ENCODE data around the gene OSBP2. TPM values are rescaled to one million over a fixed set of nuclear protein-coding genes. Genes with fewer than 3 reads are reported as not detected.

The OSBP2 gene
- polyA plus RNA-seq, 1 donor = 77.2 TPM

DNA sequence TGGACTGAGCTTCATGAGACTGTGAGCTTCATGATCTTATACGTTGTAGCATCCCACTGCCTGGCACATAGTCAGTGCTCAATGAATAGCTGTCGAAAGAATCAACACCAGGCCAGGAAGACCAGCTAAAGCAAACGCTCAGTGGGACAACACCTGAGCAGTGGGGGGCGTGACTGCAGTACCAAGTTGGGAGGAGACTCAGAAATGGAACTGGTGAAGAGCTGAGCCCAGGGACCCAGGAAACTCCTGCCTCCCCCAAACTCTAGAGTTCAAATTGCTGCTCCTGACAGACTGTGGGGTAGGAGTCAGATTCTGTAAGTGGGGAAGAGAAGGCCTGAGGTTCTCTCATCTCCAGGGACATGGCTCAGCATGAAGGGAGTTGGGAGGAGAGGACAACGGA lies 214.6 kb downstream of the OSBP2 start:
- Histone ChIP-seq H3K27ac (ENCODE audit: low read length) (no peak overlapping the region), H3K27me3 (ENCODE audit: control insufficient read depth, insufficient read depth, low read length) (no peaks in the 10 kb centered on the region), H3K36me3 (ENCODE audit: control insufficient read depth, insufficient read depth, low read length) (peaks cover 5% of the 10 kb centered on the region), H3K4me1 (ENCODE audit: control insufficient read depth, insufficient read depth, low read length) (no peaks in the 10 kb centered on the region), H3K4me3 (ENCODE audit: low read length) (no peak overlapping the region), H3K9me3 (ENCODE audit: control insufficient read depth, low read depth, low read length) (no peaks in the 10 kb centered on the region)
- no CpG with 5 or more reads among the region's 5 CpGs for WGBS (ENCODE audit: insufficient coverage, low lambda C conversion rate)
- DNase-seq = no peak

DNA sequence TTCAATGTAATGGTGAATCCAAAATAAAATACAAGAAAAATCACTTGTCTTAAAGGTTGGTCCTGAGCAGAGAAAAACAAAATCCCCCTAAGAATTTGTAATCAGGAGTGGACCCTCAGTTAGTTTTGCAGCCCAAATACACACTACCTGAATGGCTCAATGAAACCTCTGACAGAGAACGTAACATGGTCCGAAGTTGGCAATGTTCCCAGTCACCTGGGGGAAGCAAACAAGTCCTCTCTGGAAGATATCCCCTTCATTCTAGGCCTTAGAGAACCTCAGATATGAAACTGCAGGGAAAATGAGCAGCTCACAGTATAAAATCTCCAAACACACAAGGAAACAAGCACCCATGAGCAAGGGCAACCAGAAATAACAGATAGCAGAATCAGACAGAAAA lies 215.7 kb downstream of the OSBP2 start:
- Histone ChIP-seq H3K9me3 (ENCODE audit: control insufficient read depth, low read depth, low read length) (no peaks in the 10 kb centered on the region), H3K4me1 (ENCODE audit: control insufficient read depth, insufficient read depth, low read length) (no peaks in the 10 kb centered on the region), H3K4me3 (ENCODE audit: low read length) (no peak overlapping the region), H3K27me3 (ENCODE audit: control insufficient read depth, insufficient read depth, low read length) (no peaks in the 10 kb centered on the region), H3K36me3 (ENCODE audit: control insufficient read depth, insufficient read depth, low read length) (peaks cover 5% of the 10 kb centered on the region), H3K27ac (ENCODE audit: low read length) (no peak overlapping the region)
- no peak for DNase-seq
- WGBS (ENCODE audit: insufficient coverage, low lambda C conversion rate) = no CpG with 5 or more reads among the region's 2 CpGs

DNA sequence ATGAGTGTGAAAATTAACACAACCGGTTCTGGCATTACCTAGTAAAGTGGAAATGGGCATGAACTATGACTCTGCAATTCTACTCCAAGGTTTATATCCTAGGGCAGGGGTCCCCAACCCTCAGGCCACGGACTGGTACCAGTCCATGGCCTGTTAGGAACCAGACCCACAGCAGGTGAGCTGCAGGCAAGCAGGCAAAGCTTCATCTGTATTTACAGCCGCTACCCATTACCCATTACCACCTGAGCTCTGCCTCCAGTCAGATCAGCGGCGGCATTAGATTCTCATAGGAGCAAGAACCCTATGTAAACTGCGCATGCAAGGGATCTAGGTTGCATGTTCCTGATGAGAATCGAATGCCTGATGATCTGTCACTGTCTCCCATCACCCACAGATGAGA lies 224.1 kb downstream of the OSBP2 start:
- Histone ChIP-seq H3K4me1 (ENCODE audit: control insufficient read depth, insufficient read depth, low read length) (no peaks in the 10 kb centered on the region), H3K27me3 (ENCODE audit: control insufficient read depth, insufficient read depth, low read length) (no peaks in the 10 kb centered on the region), H3K9me3 (ENCODE audit: control insufficient read depth, low read depth, low read length) (peaks cover 3% of the 10 kb centered on the region), H3K4me3 (ENCODE audit: low read length) (no peak overlapping the region), H3K36me3 (ENCODE audit: control insufficient read depth, insufficient read depth, low read length) (no peaks in the 10 kb centered on the region), H3K27ac (ENCODE audit: low read length) (no peak overlapping the region)
- DNase-seq = no peak
- WGBS (ENCODE audit: insufficient coverage, low lambda C conversion rate) = 80% methylated on average over 1 of the region's 7 CpGs

GRCh38 chr22:30919973-30920372 lies 225.3 kb downstream of the OSBP2 start:
- H3K4me3 ChIP-seq (ENCODE audit: low read length) = no peak overlapping the region
- peaks cover 3% of the 10 kb centered on the region for H3K9me3 ChIP-seq (ENCODE audit: control insufficient read depth, low read depth, low read length)
- no peak overlapping the region for H3K27ac ChIP-seq (ENCODE audit: low read length)
- peaks cover 4% of the 10 kb centered on the region for H3K36me3 ChIP-seq (ENCODE audit: control insufficient read depth, insufficient read depth, low read length)
- whole genome bisulfite sequencing (ENCODE audit: insufficient coverage, low lambda C conversion rate) = no CpG with 5 or more reads among the region's 7 CpGs
- H3K4me1 ChIP-seq (ENCODE audit: control insufficient read depth, insufficient read depth, low read length) = no peaks in the 10 kb centered on the region
- H3K27me3 ChIP-seq (ENCODE audit: control insufficient read depth, insufficient read depth, low read length) = no peaks in the 10 kb centered on the region
- no peak for DNase-seq

DNA sequence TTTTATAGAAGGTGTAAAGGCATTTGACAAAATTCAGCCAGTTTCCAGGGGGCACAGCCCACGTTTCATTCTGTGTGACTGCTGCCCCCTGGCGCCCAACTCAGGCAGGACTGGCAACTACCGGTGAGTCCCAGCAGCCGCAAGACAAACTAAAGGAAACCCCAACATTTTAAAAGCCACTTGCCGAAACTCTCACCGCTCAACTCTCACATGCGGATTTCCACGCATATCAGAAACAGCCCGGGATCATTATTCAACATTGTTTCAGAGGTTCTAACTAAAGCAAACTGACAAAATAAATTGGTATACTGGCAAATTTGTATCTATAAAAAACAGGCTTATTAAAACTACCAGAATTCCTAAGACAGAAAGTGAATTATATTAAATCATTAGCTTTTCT lies 225.7 kb downstream of the OSBP2 start:
- no peak overlapping the region for H3K4me3 ChIP-seq (ENCODE audit: low read length)
- no peak overlapping the region for H3K27ac ChIP-seq (ENCODE audit: low read length)

GRCh38 chr22:30921108-30921507 lies 226.4 kb downstream of the OSBP2 start:
- Histone ChIP-seq H3K27ac (ENCODE audit: low read length) (no peak overlapping the region), H3K27me3 (ENCODE audit: control insufficient read depth, insufficient read depth, low read length) (no peaks in the 10 kb centered on the region), H3K4me3 (ENCODE audit: low read length) (peak overlapping the region; percentile 38)

More for the DNA sequence above, 225.7 kb downstream of the OSBP2 start:
- Histone ChIP-seq H3K36me3 (ENCODE audit: control insufficient read depth, insufficient read depth, low read length) (peaks cover 8% of the 10 kb centered on the region), H3K9me3 (ENCODE audit: control insufficient read depth, low read depth, low read length) (peaks cover 3% of the 10 kb centered on the region), H3K4me1 (ENCODE audit: control insufficient read depth, insufficient read depth, low read length) (no peaks in the 10 kb centered on the region), H3K27me3 (ENCODE audit: control insufficient read depth, insufficient read depth, low read length) (no peaks in the 10 kb centered on the region)
- DNase-seq = peak; percentile 47 to 48
- WGBS (ENCODE audit: insufficient coverage, low lambda C conversion rate) = no CpG with 5 or more reads among the region's 9 CpGs

DNA sequence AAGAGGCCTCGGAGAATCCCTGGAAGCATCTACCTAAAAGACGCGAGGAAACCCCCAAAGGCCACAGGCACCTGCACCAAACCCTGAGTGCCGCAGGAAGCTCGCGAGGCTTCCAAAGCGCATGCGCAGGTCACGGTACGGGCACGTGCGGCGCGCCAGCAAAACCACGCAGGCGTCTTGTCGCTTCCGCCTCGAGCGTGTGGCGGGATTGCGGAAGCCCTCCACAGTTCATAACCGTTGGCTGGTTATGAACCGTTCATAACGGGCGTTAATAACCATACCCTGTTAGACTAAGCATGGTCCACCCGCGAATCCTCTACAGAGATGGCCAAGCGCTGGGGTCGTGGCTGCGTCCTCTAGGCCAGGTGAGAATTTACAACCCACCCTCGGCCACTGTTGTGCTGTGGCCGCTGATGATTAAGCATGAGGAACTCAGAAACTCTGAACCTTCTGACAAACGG lies 227.5 kb downstream of the OSBP2 start:
- Histone ChIP-seq H3K36me3 (ENCODE audit: control insufficient read depth, insufficient read depth, low read length) (peaks cover 22% of the 10 kb centered on the region), H3K27me3 (ENCODE audit: control insufficient read depth, insufficient read depth, low read length) (no peaks in the 10 kb centered on the region), H3K9me3 (ENCODE audit: control insufficient read depth, low read depth, low read length) (no peaks in the 10 kb centered on the region), H3K4me3 (ENCODE audit: low read length) (peak overlapping the region; percentile 38), H3K27ac (ENCODE audit: low read length) (no peak overlapping the region), H3K4me1 (ENCODE audit: control insufficient read depth, insufficient read depth, low read length) (no peaks in the 10 kb centered on the region)
- DNase-seq = peak; percentile 63 to 72
- WGBS (ENCODE audit: insufficient coverage, low lambda C conversion rate) = no CpG with 5 or more reads among the region's 34 CpGs

More at GRCh38 chr22:30921108-30921507, 226.4 kb downstream of the OSBP2 start:
- Histone ChIP-seq H3K9me3 (ENCODE audit: control insufficient read depth, low read depth, low read length) (peaks cover 1% of the 10 kb centered on the region), H3K4me1 (ENCODE audit: control insufficient read depth, insufficient read depth, low read length) (no peaks in the 10 kb centered on the region), H3K36me3 (ENCODE audit: control insufficient read depth, insufficient read depth, low read length) (peaks cover 13% of the 10 kb centered on the region)
- no CpG with 5 or more reads among the region's 6 CpGs for WGBS (ENCODE audit: insufficient coverage, low lambda C conversion rate)
- no peak for DNase-seq

- H3K27me3 ChIP-seq (ENCODE audit: control insufficient read depth, insufficient read depth, low read length) = no peaks in the 10 kb centered on the region
- peaks cover 34% of the 10 kb centered on the region for H3K36me3 ChIP-seq (ENCODE audit: control insufficient read depth, insufficient read depth, low read length)
- no CpG with 5 or more reads among the region's 9 CpGs for WGBS (ENCODE audit: insufficient coverage, low lambda C conversion rate)
- no peak for DNase-seq
- no peaks in the 10 kb centered on the region for H3K4me1 ChIP-seq (ENCODE audit: control insufficient read depth, insufficient read depth, low read length)
- no peaks in the 10 kb centered on the region for H3K9me3 ChIP-seq (ENCODE audit: control insufficient read depth, low read depth, low read length)
- H3K4me3 ChIP-seq (ENCODE audit: low read length) = no peak overlapping the region
- H3K27ac ChIP-seq (ENCODE audit: low read length) = no peak overlapping the region
Observed at GRCh38 chr22:30923168-30923900, 228.7 kb downstream of the OSBP2 start.

GRCh38 chr22:30925667-30926066 lies 231.0 kb downstream of the OSBP2 start:
- Histone ChIP-seq H3K27ac (ENCODE audit: low read length) (no peak overlapping the region), H3K4me3 (ENCODE audit: low read length) (no peak overlapping the region), H3K36me3 (ENCODE audit: control insufficient read depth, insufficient read depth, low read length) (peaks cover 51% of the 10 kb centered on the region), H3K27me3 (ENCODE audit: control insufficient read depth, insufficient read depth, low read length) (no peaks in the 10 kb centered on the region), H3K4me1 (ENCODE audit: control insufficient read depth, insufficient read depth, low read length) (no peaks in the 10 kb centered on the region), H3K9me3 (ENCODE audit: control insufficient read depth, low read depth, low read length) (no peaks in the 10 kb centered on the region)
- no CpG with 5 or more reads among the region's 5 CpGs for WGBS (ENCODE audit: insufficient coverage, low lambda C conversion rate)
- DNase-seq = no peak

- Histone ChIP-seq H3K4me3 (ENCODE audit: low read length) (no peak overlapping the region), H3K27me3 (ENCODE audit: control insufficient read depth, insufficient read depth, low read length) (no peaks in the 10 kb centered on the region), H3K27ac (ENCODE audit: low read length) (no peak overlapping the region), H3K36me3 (ENCODE audit: control insufficient read depth, insufficient read depth, low read length) (peaks cover 61% of the 10 kb centered on the region), H3K9me3 (ENCODE audit: control insufficient read depth, low read depth, low read length) (no peaks in the 10 kb centered on the region), H3K4me1 (ENCODE audit: control insufficient read depth, insufficient read depth, low read length) (no peaks in the 10 kb centered on the region)
- no CpG with 5 or more reads among the region's 4 CpGs for WGBS (ENCODE audit: insufficient coverage, low lambda C conversion rate)
- no peak for DNase-seq
Observed at GRCh38 chr22:30926706-30927105, 232.0 kb downstream of the OSBP2 start.

DNA sequence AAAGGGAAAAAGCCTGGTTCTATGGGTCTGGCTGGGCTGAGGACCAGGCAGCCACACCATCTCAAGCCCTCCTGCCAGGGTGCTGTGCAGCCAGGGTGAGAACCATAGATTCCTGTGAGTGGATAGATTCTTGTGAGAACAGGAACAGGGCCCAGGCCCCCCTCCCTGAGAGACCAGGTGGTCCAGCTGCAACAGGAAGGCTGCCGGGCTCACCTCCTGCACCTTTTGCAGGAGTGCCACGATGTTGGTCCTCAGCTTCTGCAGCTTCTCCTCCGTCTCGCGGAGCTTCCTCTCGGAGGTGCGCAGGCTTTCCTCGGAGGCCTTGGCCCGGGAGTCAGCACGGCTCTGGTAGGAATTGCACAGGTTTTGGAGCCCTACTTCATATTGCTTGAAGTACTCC lies 233.1 kb downstream of the OSBP2 start:
- no peak for DNase-seq
- WGBS (ENCODE audit: insufficient coverage, low lambda C conversion rate) = no CpG with 5 or more reads among the region's 10 CpGs
- H3K36me3 ChIP-seq (ENCODE audit: control insufficient read depth, insufficient read depth, low read length) = peaks cover 72% of the 10 kb centered on the region
- H3K9me3 ChIP-seq (ENCODE audit: control insufficient read depth, low read depth, low read length) = no peaks in the 10 kb centered on the region
- no peaks in the 10 kb centered on the region for H3K27me3 ChIP-seq (ENCODE audit: control insufficient read depth, insufficient read depth, low read length)
- H3K4me1 ChIP-seq (ENCODE audit: control insufficient read depth, insufficient read depth, low read length) = no peaks in the 10 kb centered on the region
- no peak overlapping the region for H3K27ac ChIP-seq (ENCODE audit: low read length)
- no peak overlapping the region for H3K4me3 ChIP-seq (ENCODE audit: low read length)

All from large intestine (tissue), 3 donors.